ENCODE measurements around the gene CCDC90B.

GRCh38 chr11:83303316-83303715, 17.1 kb upstream of the CCDC90B start:
- TF ChIP-seq POLR2A (IDR thresholded peaks at IDR 0.05) (no peak), CTCF (IDR thresholded peaks at IDR 0.05) (no peak)

Measured in tibial nerve (tissue), 3 donors.